B cell (primary cell): ENCODE data around the gene SNX20.

Experiments
- EZH2 ChIP-seq: IDR thresholded peaks from 2 replicates; pipeline ENCODE4 v1.6.1; 2012; ENCODE audit warnings: borderline replicate concordance, low read depth, mild to moderate bottlenecking, moderate library complexity, low read length; ENCODE audit not compliant: insufficient read depth, poor library complexity, severe bottlenecking
- TF ChIP-seq, protein P1 (sequence below): fragments of 200-600 bp; IDR thresholded peaks from one replicate; pipeline ENCODE4 v1.8.0; 2022; ENCODE audit warnings: antibody characterized with exemption, mild to moderate bottlenecking

DNA sequence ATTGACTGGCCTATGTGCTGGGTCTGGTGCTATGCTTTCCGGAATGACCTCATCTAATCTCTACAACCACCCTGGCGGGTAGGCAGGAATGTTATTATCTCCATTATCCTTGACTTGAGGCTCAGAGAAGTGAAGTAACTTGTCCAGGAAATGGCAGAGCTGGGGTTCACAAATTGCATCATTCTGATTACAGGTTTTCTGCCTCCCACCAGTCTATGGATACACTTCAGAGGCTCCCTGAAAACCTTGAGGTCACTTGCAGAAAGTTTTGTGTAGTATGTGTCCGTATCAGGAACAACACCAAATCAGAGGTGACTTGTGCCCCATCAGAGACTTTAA lies 31.4 kb upstream of the SNX20 start:
- TF ChIP-seq, protein P1, sequence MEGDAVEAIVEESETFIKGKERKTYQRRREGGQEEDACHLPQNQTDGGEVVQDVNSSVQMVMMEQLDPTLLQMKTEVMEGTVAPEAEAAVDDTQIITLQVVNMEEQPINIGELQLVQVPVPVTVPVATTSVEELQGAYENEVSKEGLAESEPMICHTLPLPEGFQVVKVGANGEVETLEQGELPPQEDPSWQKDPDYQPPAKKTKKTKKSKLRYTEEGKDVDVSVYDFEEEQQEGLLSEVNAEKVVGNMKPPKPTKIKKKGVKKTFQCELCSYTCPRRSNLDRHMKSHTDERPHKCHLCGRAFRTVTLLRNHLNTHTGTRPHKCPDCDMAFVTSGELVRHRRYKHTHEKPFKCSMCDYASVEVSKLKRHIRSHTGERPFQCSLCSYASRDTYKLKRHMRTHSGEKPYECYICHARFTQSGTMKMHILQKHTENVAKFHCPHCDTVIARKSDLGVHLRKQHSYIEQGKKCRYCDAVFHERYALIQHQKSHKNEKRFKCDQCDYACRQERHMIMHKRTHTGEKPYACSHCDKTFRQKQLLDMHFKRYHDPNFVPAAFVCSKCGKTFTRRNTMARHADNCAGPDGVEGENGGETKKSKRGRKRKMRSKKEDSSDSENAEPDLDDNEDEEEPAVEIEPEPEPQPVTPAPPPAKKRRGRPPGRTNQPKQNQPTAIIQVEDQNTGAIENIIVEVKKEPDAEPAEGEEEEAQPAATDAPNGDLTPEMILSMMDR, result no peak
- no peak for TF ChIP-seq EZH2
